Measurements from ENCODE around the gene RNF212.
A peak's percentile ranks its signal among the peaks of the same experiment; 100 is the strongest.

Gene RNF212

GRCh38 chr4:1040344-1041146 is 72.8 kb downstream of the RNF212 start:
- TF ChIP-seq PATZ1 (CRISPR knock-in tag; IDR thresholded peaks at IDR 0.05; ENCODE audit: borderline replicate concordance) = no peak
- no peak for ATAC-seq

- TF ChIP-seq ZNF8 (CRISPR knock-in tag; IDR thresholded peaks at IDR 0.05) (no peak), CSDC2 (CRISPR knock-in tag; IDR thresholded peaks at IDR 0.05) (no peak), SNAI2 (CRISPR knock-in tag; IDR thresholded peaks at IDR 0.05) (no peak), TOX (CRISPR knock-in tag; IDR thresholded peaks at IDR 0.05; ENCODE audit: borderline replicate concordance) (no peak), ISL1 (CRISPR knock-in tag; IDR thresholded peaks at IDR 0.05) (no peak), POU6F1 (CRISPR knock-in tag; IDR thresholded peaks at IDR 0.05; ENCODE audit: borderline replicate concordance, low read depth) (no peak)
- ATAC-seq = peak; percentile 23; the same call in 1 of the 3 replicates
These were observed 73.6 kb downstream of the RNF212 start for GRCh38 chr4:1039493-1040343.

GRCh38 chr4:1038948-1039492 is 74.3 kb downstream of the RNF212 start:
- ATAC-seq = no peak
- TF ChIP-seq PPARA (CRISPR knock-in tag; IDR thresholded peaks at IDR 0.05; ENCODE audit: borderline replicate concordance) (no peak), TCF4 (CRISPR knock-in tag; IDR thresholded peaks at IDR 0.05; ENCODE audit: borderline replicate concordance) (no peak), SNAI2 (CRISPR knock-in tag; IDR thresholded peaks at IDR 0.05) (no peak), CREB5 (CRISPR knock-in tag; IDR thresholded peaks at IDR 0.05; ENCODE audit: low read depth) (no peak), BACH2 (CRISPR knock-in tag; IDR thresholded peaks at IDR 0.05; ENCODE audit: borderline replicate concordance) (no peak), ZNF565 (CRISPR knock-in tag; conservative IDR thresholded peaks at IDR 0.05; ENCODE audit: low read depth) (no peak)

GRCh38 chr4:1036976-1037810 is 76.2 kb downstream of the RNF212 start:
- no peak for TF ChIP-seq CSDC2 (CRISPR knock-in tag; IDR thresholded peaks at IDR 0.05)
- no peak for TF ChIP-seq ZNF70 (CRISPR knock-in tag; IDR thresholded peaks at IDR 0.05)
- no peak for TF ChIP-seq ISL1 (CRISPR knock-in tag; IDR thresholded peaks at IDR 0.05)
- TF ChIP-seq ZFP3 (CRISPR knock-in tag; IDR thresholded peaks at IDR 0.05) = no peak
- TF ChIP-seq GLIS3 (CRISPR knock-in tag; IDR thresholded peaks at IDR 0.05) = no peak
- TF ChIP-seq OSR1 (CRISPR knock-in tag; IDR thresholded peaks at IDR 0.05) = no peak
- no peak for TF ChIP-seq ZNF8 (CRISPR knock-in tag; IDR thresholded peaks at IDR 0.05)
- no peak for TF ChIP-seq POU6F1 (CRISPR knock-in tag; IDR thresholded peaks at IDR 0.05; ENCODE audit: borderline replicate concordance, low read depth)
- TF ChIP-seq ZFP30 (CRISPR knock-in tag; IDR thresholded peaks at IDR 0.05) = no peak
- TF ChIP-seq ZC3H10 (CRISPR knock-in tag; IDR thresholded peaks at IDR 0.05) = no peak
- TF ChIP-seq SNAI2 (CRISPR knock-in tag; IDR thresholded peaks at IDR 0.05) = no peak
- TF ChIP-seq RARB (CRISPR knock-in tag; IDR thresholded peaks at IDR 0.05) = no peak
- no peak for ATAC-seq
